Activated naive CD4-positive, alpha-beta T cell treated with anti-CD3 and anti-CD28 coated beads, Interleukin-2, amount 50 U/mL, for 16 hours (primary cell): ENCODE data around the gene P2RY12.

ENCODE experiments used
- DNase-seq: peaks from one replicate; pipeline ENCODE4 v3.0.0-alpha.2; 2020

The P2RY12 gene

DNA sequence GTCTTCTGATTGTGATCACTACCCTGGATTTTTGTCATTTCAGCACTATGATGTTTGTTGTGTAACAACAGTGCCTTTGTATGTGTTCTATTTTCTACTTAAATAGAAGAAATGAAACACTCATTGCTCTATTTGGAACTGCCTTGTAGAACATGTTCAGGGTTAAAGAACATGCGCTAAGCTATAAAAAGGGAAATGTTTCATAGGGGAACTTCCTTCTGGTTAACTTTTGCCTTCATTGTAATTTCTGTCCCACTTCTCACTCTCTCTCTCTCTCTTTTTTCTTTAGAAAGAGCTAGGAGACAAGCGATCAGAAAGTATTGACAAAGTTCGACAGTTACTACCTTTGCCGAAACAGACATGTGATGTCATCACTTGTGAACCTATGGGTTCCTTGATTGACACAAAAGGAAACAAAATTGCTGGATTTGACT is at the start of gene P2RY12:
P2RY12 (minus strand) TSS at position 13 of the 434 bp plus-strand sequence. CDS start 45,908 bp downstream, outside the sequence.
- DNase-seq, result no peak

DNA sequence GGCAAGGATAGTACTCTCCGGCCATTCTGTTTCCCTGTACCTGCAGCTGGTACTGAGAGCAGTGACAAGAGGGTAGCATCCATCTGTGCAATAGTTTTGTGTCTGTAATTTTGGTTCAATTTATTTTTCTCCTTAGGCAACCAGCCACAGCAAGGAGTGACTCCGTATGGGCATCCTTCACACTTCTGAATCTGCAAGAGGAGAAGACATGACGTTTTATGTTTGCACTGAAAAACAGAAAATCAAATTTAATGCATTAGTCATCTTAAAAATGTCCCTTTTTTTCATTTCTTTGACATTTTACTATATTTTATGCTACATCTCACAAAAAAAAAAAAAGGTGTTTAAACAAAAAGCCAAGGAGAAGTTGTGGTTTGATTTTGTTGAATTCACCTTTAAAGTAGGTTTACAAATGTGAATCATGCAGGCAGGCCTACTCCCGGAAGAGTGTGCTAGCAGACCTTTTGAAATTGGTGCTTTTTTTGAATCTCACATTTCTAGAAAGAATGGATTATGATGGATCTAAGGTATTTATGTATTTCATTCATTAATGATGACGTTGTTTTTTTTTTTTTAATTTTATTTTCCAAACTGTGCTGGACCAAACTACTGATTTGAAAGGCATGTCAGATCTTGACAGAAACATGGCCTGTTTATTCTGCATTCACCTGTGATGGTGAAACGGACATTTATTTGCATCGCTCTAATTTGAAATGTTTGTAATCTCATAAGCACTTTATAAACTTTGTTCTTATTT is 48.2 kb upstream of the P2RY12 start:
- no peak for DNase-seq

DNA sequence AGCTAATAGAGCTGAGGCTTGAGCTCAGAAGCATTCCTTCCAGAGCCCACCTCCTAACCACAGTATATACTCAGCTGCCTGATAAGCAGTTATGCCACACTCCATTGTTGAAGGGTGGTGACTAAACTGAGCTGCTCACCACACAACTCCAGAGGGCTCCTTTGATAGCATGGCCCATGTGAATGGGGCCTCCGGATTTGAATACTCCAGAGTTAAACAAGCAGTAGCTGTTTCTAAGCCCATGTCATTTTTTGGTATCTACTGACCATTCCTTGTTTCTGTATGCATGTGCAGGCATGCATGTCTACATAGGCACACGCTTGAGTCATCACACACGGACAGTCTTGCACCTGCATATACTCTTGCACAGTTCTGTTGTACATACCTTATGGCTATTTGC is 47.4 kb upstream of the P2RY12 start:
- DNase-seq, result no peak

DNA sequence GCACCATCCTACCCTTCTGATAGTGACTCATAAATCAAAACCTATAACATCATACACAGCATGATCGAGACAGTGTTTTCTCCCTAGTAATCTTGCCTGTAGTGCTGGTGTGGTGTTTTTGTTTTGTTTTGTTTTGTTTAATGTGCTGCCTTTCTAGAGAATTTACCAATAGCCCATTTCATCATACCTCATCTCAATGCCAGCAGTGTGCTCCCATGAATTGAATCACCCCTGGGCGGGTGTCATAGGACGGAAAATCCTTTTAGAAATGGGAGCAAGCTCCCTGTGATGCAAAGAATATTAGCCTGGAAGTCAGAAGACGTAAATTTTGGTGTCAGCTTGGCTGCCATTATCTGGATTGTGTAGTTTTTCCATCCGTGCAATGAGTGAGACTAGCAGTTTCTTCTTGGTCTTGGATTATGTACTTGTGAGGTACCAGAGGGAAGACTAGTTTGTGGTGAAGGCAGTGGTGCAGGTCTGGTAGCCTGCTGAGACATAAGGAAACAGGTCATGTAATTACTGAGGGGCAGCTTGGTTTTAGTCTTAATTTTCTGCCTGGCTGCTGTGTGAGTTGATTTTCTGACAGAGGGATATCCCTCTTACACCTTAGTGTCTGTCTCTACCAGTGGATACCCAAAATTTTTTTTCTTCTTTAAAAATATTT is 46.4 kb upstream of the P2RY12 start:
- DNase-seq, result no peak

DNA sequence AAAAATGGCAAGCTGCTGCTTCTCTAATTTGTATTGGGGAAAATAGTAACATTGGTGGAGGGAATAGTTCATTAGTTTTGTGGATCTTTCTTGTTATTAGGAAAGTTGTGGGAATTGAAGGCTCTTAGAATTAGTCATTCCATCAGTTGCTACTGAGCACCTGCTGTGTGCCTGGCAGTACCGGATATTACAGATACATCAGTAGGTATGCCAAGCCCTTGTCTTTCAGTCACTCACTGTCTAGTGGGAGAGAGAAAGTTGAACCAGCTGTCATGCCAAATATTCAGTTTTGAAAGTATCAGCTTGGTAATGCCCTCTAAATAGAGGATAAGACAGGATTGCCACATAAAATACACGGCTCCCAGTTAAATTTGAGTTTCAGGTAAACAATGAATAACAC is 43.8 kb upstream of the P2RY12 start:
- no peak for DNase-seq

DNA sequence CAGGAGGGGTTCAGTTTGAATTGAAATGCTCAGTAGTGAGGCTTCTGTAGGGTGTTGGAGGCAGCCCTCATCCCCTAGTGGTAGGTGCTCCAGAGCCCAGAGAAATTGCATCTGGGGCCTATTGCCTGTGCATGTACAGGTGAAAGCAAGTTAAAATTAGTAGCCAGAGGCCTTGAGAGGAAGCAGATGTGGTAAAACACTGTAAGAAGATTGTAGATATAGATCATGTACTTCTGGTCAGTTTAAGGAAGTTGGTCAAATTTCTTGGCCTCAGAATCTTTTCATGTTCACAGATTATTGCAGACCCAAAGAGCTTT is 41.7 kb upstream of the P2RY12 start:
- no peak for DNase-seq

DNA sequence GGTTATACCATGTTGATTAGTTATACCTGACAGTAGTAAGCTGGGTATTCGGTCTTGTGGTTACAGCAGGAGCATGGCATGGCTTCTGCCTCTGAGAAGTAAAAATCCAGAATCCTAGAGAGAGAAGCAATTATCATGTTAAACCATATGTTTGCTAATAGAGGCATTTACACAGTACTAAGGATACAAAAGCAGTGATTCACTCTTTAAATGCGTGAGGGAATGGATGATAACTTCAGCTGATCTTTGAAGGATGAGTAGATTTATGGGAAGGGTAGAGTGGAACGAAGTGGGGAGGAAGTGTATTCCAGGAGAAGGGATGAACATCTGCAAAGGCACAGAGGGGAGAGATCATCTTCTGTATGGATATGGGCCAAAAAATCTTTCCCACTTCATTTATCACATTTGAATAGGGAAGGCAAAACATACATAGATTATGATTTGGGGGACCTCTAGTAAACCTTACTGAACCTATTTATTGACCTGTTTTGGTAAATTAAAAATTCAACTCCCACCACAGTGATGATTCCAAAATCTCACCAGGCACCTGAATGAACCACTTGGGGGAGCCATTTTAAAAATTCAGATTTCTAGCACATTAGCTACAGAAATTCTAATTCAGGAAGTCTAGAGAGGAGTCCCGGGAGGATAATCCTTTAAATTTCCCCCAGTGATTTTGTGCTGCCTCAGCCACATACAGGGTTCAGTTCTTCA is 41.2 kb upstream of the P2RY12 start:
- DNase-seq, result no peak

DNA sequence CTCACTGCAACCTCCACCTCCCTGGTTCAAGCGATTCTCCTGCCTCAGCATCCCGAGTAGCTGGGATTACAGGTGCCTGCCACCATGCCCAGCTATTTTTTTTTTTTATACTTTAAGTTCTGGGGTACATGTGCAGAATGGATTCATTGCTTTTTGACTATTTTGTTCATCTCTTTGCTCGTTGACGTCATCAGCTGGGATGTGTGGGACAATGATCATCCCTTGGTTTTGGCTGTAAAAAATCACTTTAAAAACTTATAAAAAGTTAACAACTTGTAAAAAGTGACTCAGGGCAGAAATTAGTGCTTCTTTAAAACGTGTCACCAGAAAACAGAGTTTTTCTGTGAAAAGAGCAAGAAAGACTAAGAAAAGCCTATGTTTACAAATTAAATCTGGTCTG is 38.5 kb upstream of the P2RY12 start:
- DNase-seq, result no peak

DNA sequence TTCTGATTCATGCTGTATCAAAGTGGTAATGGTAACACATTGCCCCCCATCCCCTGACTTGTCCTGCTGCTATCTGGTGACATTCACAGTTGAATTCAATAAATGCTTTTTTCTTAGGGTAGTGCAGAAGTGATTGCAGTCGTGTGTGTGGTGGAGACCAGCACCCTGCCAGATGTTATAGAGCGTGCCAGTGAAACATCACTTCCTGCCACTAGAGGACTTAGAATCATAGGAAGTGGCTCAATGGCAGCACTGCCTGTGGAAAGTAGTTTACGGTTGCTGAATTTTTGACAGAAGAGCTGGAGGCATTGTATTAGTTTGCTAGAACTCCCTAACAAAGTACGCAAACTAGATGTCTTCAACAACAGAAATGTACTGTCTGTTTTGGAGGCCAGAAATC is 37.4 kb upstream of the P2RY12 start:
- no peak for DNase-seq

DNA sequence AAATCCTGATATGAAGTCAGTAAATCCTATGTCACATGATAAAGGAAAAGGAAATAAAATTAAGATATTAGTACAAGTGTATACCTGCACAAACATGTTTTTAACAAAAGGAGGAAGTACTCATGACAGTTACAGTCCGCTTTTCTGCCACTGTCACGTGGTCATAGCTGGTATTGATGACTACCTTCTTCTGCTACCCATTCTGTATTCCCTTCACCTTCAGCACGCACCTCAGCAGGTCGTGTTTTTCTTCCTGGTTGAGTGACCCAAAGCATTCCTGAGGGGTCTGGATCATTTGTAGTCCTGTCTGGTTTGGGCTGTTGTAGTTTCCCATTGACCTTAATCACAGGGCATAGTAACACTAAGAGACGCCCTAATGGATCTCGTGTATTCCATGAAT is 35.3 kb upstream of the P2RY12 start:
- DNase-seq, result no peak

DNA sequence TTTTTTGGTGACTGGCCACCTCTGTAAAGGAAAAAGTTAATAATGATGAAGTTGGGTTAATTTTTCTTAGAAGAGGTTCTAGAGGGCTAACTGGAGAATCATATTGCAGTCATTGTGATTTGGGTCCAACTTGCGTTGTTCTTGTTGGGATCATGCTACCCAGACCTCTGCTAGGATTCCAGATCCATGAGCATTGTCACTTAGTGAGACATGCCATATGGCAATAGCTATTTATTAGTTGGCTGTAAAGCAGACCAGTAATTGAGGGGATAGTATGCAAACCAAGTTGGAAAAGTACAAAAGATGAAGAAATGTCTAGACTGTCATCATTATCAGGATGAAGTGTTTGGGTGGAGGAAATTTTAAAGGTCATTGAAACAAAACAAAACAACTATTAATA is 30.7 kb upstream of the P2RY12 start:
- DNase-seq, result no peak

DNA sequence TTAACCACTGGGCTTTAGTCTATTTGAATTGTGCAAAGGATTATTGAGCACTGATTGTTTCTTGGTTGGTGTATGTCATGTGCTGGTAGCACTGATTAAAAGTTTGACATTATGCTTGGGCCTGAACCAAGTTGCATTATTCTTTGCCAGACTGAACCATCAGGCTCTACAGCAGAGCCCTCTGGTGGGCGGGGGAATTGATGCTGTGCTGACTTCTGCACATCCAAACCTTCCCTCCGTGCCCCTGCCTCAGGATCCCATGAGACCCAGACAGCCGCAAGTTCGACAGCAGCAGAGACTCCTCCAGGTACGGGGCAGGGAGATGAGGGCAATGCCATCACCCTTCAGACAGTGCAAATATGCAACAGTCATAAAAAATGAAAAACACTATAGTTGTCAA is 28.4 kb upstream of the P2RY12 start:
- DNase-seq, result no peak

DNA sequence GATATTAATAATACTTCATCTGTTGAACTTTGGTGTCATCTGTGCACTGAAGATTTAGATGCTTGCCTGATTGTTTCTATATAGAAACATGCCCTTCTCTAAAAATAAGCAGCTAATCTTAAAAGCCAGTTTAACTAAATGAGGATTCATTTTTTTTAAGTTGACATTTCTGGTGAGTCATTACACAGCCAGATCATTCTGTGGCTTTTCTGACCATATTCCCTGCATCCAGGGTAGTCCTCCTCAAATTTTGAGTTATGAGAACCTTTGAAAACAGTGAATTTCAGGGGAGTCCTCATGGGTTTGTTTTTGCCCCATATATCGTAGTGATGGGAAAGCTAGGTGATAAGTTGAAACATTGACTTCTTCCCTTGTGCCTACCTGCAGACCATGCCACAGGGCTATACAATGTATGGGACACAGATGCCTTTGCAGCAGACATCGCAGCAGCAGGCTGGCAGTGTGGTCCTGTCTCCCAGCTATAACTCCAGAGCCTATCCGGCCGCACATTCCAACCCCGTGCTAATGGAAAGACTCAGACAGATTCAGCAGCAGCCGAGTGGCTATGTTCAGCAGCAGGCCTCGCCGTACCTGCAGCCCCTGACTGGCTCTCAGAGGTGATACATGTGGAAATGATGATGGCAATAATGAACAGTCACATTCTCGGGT is 26.5 kb upstream of the P2RY12 start:
- no peak for DNase-seq

DNA sequence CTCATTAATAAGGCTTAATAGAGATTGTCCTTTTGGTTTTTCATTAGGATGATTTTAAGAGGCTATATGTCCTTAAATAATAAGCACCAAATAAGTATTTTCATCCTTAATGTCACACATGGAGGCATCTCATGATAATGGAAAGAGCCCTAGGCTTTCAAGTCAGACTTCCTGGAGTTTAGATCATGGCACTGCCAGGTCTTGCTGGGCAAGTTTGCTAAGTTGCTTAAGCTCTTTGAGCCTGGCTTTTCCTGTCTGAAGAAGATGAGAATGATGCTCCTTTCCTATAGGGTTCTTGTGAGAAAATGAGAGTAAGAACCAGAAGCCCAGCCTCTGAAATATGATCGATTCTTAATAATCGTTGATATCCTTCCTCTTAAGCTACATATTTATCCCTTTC is 23.4 kb upstream of the P2RY12 start:
- no peak for DNase-seq

DNA sequence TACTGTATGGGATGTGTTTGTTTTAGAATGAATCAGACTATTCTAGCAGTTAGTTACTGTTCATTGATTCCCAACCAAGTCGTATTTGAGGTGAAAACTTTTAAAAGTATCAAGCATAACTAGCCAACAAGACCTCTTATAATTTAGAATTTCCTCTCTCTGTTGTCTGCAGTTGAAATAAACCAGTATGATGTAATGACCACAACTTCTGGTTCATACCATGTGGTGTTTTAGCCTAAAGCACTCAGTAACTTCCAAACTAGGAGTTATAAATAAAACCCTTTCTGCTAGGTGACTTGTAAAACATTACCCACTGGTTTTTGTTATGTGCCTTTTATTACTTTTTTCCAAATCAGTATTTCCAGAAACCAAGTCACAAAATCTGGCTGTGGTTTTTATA is 19.8 kb upstream of the P2RY12 start:
- no peak for DNase-seq

DNA sequence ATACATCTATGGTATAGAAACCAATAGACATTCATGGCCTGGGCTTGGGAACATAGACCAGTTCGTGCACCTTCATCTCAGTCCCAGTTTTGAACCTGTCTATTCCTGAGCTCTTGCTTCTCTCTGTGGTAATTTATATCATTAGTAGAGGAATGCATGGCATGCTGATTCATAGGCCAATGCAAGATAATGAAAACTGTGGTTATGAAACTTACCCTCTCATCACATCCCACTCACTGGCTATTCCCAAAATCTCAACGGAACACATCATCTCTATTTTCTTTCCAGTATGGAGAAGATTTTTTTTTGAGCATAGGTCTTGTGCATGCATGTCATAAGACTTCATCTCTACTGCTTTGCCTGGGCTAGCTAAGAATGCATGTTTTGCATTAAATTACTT is 18.7 kb upstream of the P2RY12 start:
- DNase-seq, result no peak

DNA sequence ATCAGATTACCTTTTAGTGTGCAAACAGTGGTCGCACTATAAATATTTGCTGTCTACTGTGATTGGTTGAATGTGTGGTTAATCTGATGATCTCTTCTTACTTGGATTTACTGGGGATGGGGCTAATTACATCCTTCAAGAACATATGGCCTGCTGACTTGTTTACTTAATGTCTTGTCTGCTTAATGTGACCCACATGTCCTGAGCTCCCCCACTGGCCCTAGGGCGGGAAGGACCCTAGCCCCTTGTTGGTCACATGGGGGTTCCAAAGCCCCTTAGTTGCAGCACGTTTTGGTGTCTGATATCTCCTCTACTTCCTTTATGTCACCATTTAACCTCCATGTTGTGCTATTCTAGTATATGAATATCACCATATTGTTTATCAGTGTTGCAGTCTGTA is 17.8 kb upstream of the P2RY12 start:
- no peak for DNase-seq

DNA sequence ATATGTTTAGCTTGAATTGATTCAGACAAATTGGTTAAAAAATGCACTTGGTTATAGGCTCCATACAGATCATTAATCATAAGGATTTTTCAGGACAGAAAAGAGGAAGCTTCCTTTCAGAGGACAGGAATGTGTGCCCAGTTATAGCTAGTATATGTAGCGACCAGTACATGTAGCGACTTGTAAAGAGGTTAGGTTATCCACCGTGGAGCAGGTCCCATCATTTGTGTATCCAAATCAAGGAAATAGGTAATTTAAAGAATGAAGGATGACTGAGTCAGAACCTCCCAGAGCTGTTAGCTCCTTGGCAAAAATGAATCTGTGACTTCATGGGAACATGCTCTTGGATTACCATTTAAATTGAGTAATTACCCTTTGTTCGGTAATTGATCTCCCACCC is 15.8 kb upstream of the P2RY12 start:
- DNase-seq, result no peak

DNA sequence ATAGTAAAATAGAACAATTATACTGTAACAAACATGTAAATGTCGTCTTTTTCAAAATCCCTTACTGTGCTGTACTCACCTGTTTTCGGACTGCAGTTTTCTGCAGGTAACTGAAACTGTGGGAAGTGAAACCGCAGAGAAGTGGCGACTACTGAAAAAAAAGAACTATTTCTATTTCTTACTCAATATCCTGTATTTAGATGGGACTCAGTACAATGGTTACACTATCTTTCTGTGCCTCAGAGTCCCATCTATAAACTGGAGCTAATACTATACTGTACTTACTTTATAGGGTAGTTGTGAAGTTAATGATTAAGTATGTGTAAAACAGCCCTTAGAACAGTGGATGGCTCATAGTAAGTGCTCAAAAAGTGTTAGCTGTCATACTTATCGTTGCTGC is 14.3 kb upstream of the P2RY12 start:
- DNase-seq, result no peak

DNA sequence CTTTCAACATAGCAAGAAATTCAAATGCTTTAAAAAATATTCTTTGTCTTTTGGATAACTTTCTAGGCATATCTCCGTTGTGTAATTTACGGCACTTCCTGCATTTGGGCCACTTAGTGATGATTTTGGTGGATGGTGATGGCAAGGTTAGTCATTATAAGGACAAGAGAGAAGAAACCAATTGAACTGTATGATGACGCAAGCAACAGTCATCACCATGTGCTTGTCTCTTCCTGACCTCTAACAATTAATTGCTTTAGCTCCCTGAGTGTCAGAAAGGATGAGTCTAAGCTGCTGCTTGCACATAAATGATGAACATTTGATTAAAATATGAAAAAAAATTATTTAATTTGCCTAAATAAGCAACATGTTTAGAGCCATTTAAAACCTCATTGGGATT is 11.3 kb upstream of the P2RY12 start:
- no peak for DNase-seq

DNA sequence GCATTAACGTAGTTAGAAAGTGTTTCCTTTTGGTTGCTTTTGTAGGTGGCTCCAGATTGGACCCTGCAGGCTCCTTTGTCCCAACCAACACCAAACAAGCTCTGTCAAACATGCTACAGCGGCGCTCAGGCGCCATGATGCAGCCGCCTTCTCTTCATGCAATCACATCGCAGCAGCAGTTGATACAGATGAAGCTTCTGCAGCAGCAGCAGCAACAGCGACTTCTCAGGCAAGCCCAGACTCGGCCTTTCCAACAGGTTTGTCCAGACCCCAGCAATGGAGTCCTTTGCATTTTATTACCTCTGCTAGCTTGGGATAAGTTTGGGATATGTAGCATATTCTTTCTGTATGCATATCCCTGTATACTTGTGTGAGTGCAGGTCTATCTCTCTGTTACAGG is 10.1 kb upstream of the P2RY12 start:
- no peak for DNase-seq

DNA sequence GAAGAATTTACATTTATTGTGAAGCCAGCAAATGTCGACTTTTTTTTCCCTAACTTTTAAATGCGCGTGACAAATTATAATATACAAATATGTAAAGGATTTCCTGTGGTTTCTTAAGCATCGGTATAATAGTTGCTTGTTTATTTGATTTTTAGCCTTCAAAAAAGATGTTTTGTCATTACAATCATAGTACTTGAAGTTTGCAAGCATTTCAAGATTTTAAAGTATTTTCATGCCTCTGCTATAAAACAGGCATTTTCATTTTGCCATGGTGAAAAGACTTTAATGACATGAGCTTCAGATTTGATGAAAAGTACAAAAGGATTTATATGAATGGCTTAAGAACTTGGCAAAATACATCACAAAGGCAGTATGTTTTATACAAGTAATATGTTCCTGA is 9.4 kb upstream of the P2RY12 start:
- DNase-seq, result no peak

DNA sequence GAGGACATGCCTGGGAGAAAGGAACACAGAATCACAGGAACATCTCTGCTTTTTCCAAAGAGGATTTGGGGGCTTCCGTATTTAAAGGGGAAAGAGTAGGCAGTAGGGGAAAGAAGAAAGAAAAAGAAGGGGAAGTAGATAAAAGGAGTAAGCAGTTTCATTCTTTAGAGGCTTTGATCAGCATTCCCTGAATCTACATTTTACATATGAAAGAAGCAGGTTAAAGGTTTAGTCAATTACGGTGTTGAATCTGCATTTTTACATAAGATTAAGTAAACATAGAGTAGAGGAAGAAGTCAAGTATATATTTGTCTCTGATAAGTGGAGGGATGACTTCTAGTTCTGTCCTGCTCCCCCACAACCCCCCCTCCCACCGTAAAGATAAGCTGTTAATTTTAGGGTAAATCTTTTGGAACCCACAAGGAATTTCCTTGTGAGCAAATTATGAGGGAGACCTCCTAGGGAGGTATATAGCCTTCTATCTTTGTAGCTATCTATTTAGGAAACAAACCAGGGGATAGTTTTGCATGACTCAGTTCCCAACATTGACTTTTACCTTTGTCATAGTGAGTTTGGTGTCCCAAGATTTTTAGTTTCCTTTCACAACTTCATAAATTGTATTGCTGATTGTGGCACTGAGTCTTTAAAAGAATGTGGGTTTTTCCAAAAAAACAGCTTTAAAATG is 8.7 kb upstream of the P2RY12 start:
- DNase-seq, result no peak
